GM18499 (cell line): ENCODE data around the gene SHISA6.
"Not testable (repeated sequence)": the region's sequence is repeated elsewhere in the genome, so short reads cannot be mapped to it uniquely, and the experiment has no call there.

Experiments used
- ATAC-seq: cut with Tn5 transposase; IDR thresholded peaks from one replicate; pipeline ENCODE4 v1.9.1; 2021; ENCODE audit warnings: moderate number of reproducible peaks; ENCODE audit not compliant: insufficient read depth, unreplicated experiment

Gene SHISA6

DNA sequence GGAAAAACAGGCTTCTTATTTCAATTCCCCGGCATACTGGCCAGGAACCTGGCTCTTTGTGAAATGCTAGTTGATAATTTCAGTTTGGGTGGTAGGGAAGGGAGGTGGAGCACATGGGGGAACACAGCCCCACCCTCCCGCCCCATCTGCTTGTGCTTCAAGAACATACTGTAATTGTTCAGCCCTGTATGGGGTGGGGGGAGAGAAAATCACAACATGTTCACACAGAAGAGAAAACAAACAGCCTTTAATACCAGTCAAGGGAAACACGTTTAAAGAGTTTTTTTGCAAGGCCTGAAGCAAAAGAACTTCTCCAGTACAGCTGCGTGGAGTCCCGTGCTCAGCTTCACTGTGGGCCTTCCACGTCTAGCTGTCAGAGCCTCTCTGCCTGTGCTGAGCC, 59.7 kb downstream of the SHISA6 start:
- no peak for ATAC-seq

DNA sequence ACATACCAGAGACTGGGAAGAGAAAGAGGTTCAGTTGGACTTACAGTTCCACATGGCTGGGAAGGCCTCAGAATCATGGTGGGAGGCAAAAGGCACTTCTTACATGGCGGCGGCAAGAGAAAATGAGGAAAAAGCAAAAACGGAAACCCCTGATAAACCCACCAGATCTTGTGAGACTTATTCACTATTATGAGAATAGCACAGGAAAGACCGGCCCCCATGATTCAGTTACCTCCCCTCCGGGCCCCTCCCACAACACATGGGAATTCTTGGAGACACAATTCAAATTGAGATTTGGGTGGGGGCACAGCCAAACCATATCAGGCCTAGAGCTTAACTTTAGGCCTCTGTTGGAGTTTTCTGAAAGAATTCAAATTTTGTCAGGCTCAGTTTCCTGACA, 60.9 kb downstream of the SHISA6 start:
- ATAC-seq = not testable (repeated sequence)

DNA sequence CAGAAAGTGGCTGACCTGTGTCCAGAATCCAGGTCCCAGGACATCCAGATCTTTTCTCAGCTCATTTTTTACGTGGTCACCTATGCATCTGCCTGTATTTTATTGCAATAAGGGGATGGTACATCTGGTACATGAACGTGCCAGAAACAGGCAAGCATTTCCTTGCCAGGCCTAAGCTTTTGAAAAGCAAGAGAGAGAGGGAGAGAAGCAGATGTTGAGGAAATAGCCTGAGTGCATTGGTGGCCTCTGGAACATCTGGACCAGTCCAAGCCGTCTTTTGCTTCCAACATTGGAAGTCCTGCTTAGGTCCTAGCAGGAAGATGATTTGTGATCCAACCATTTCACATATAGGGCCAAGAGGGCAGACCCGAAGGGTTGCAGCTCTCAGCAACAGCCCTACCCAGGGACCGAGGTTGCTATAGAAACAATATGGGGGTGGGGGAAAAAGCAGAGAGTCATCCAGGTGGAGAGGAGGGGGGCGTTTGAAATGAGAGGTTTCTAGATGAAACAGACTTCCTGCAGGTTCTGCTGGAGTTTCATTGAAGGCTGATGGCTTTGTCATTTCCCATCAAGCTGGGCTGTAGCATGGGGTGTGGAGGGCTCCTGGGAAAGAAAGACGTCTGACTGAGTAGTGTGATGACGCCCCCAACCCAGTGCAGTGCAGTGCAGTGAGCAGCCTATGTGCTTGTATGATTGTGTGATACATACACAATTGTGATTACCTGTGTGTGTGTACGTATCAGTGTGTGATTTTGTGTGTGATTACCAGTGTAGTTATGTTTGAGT, 61.6 kb downstream of the SHISA6 start:
- no peak for ATAC-seq

DNA sequence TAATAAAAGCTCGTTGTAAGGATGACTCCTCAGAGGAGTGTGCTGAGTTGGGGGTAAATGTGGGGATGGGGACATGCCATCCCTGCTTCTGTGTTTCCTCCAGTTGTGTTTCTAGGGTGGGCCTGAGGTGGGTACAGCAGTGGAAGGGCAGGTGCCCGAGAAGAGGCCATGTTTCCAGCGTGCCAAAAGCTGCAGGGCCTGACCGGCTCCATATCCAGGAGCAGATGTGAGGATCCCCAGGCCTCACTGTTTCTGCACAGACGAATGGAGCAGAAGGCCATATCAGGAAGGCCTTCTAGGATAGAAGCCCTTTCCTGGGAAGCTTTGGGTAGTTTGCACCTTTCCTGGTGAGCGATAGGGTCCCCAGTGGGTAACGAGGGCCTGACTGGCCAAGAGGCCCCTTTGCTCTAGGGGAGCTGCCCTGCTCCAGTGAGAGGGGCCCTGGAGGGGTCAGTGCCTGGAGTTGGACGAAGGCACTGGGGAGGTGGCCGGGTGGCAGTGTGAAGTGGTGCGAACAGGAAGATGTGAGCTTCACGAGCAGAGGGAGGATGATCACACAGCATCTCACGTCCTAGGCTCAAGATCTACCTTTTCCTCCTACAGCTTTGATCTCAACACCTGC, 62.9 kb downstream of the SHISA6 start:
- ATAC-seq = no peak

DNA sequence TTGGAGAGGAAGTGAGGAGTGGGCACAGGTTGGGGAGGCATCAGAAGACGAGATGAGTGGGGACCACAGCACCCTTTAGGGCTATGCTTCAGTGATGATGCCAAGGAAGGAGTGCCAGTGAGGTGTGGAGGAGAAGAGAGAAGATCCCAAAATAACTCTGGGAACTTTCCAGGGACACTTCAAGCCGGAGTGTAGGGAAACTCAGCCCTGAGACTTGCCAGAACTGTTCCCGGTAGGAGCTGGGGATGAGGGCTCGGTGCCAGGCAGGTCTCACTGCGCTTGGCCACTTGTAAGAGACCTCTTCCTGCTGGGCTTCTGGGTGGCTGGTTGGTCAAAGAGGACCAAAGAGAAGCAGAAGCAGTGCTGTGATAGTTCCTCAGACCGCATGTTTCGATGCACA, 63.6 kb downstream of the SHISA6 start:
- ATAC-seq = no peak

DNA sequence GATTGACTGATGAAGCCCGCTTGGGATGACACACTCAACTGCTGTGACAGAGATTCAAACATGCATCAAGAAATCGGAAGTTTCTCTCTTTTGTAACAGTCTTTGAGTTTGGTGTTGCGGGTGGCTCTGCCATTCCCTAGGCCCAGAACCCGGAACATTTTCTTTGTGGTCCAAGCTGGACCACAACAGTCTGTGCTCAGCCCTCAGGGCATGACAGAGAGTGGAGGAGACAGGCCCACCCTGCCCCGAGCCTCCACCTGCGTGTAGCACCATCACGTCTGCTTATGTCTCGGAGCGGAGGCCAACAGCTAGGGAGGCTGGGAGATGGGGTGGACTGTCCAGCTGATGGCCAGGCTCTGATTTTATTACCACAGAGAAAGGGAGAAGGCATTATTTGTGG, 64.5 kb downstream of the SHISA6 start:
- no peak for ATAC-seq

- no peak for ATAC-seq
Observed at GRCh38 chr17:11308531-11308930, 67.5 kb downstream of the SHISA6 start.

DNA sequence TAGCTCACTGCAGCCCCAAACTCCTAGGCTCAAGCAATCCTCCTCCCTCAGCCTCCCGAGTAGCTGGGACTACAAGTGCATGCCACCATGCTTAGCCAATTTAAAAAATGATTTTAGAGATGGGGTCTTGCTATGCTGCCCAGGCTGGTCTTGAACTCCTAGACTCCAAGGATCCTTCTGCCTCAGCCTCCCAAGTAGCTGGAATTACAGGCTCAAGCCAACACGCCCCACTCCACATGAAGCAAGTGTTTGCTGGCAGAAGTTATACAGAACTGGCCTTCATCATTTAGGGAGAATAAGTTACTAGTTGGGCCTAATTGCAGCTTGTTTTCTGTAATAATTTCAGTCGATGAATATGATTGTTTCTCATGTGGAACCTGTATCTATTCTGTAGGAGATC, 68.0 kb downstream of the SHISA6 start:
- no peak for ATAC-seq

DNA sequence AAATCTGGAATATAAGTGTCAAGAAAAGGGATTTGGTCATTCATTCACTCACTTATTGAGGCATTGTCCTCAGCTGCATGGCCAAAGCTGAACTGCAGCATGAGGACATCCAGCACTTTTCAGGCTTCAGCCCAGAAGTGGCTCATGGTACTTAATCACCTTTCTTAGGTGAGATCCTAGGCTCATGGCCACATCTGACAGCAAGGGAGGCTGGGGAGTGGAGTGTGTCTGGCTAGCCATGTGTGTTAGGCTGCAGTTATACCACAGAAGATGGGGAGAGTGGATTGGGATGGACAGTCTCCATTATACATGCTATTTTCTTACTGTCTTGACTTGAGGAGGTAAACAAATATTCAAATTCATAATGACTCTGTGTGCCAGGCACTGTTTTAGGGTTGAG, 68.8 kb downstream of the SHISA6 start:
- ATAC-seq = no peak

- ATAC-seq = not testable (repeated sequence)
Observed at GRCh38 chr17:11316451-11316850, 75.4 kb downstream of the SHISA6 start.

DNA sequence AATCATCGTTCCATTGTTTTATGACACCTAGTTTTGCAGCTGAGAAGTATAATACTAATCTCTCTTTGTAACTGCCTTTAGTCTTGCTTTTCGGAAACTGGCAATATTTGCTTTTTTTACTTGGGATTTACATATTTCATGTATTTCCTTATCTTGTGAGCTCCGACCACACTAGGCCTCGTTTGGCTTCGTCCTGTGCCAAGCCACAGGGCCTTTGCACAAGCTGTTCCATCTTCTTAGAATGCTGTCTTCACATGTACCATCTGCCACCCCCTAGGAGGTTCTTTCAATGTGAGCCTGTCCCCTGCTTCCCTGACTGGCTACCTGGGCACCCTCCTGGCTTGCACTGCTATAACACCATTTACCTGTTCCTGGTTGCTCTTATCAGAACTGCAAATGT, 77.2 kb downstream of the SHISA6 start:
- ATAC-seq = no peak

DNA sequence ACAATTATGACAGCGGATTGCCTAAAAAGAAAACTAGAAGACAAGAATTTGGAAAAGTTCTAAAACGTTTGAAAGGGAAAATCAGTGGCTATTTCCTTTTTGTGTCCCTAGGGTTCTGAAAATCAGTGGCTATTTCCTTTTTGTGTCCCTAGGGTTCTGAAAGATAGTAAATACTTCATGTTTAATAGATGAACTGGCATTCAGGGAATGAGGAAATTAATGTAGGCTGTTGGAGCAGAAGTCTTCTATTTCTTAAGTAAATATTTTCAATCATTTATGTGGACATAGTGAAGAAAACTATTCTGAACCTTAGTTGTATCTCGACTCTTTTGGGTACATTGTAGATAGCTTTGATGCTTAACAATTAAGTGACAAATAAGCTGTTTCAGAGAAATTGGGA, 78.9 kb downstream of the SHISA6 start:
- ATAC-seq = no peak

- no peak for ATAC-seq
Observed at GRCh38 chr17:11324021-11324420, 83.0 kb downstream of the SHISA6 start.

DNA sequence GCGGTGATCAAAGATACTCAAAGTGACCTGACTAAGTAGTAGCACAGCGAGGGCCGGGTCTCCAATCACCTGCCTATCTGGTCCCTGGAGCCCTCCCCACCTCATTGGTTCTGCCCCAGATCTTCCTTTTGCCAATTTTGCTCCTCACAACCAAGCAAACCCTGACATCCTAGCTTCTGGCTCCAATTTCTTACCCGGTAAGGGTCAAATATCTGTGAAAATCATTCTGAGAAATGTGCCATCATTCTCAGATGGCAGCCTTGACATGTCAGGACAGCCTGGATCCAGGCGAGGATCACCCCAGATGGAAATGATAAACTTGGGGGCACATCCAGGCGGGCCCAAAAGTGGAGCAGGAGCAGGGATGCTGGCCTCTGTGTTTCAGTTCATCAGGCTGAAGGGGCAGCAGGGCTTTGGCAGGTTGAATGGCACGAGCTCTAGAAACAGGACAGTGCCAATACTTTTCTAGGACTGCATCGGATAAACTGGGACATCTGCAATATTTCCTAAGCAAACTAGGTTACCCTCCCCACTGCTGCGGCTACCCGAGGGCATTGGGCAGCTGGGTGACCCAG, 83.9 kb downstream of the SHISA6 start:
- no peak for ATAC-seq

- no peak for ATAC-seq
Observed at GRCh38 chr17:11326492-11326891, 85.5 kb downstream of the SHISA6 start.

DNA sequence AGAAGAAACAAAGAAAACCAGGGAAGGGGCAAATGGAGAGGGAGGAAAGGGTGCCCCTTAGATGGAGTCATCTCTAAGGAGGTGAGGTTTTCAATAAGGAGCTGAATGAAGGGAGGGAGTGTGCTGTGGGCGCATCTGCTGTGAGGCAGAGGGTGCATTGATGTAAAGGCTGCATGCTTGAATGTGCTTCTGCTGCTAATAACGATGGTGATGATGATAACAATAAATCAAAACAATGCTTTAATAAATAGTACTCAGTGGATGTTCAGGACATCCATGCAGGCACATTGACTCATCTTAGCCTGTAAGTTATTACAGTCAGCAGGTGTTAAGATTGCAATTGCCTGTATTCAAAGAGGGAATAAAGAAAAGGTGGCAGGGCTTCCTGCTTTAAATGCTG, 87.8 kb downstream of the SHISA6 start:
- no peak for ATAC-seq

- no peak for ATAC-seq
Observed at GRCh38 chr17:11330006-11330405, 89.0 kb downstream of the SHISA6 start.

DNA sequence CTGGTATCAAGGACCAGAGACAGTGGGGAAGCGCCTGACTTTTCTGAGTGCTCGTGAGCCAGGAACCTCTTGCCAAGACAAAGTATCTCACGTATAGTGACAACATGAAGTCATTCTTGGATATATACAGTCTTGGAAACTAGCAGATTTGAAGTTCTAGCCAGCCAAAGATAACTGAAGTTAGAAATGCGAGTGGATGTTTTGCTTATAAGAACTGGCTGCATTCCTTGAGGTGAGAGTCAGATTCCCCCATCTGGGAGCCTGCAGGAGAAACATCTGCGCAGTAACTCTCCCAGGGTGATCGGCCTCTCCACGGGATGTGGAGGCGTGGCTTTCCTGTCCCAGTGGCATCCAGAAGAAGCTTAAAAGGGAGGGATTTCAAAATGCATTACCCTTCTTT, 89.8 kb downstream of the SHISA6 start:
- no peak for ATAC-seq

GRCh38 chr17:11331547-11332513, 90.8 kb downstream of the SHISA6 start:
- no peak for ATAC-seq

- no peak for ATAC-seq
Observed at GRCh38 chr17:11332706-11333105, 91.7 kb downstream of the SHISA6 start.

DNA sequence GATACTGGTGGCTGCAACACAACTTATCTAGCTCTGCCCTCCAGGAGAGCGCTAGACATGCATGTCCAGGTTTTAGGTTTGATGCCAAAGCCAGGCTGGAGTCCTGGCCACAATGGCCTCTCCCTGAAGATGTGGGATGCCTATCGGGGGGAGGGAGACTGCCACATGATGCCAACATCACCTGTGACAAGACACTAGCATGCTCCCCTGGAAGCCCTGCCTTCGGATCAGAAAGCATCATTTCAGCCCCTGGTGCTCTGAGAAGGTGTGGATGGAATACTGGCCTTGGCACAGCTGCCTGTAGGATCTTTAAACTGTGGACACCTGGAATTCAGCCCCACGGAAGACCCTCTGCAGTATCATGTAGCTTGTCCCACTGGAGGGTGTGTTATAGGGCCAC, 93.5 kb downstream of the SHISA6 start:
- no peak for ATAC-seq
